DND-41 (cell line): ENCODE results near the gene CLMN.

Experiments
- EZH2 ChIP-seq: IDR thresholded peaks from 3 replicates; pipeline ENCODE4 v1.6.1; 2012; ENCODE audit warnings: borderline replicate concordance, low read depth, mild to moderate bottlenecking, moderate library complexity, low read length, inconsistent platforms; ENCODE audit not compliant: severe bottlenecking
- TF ChIP-seq, protein P1 (sequence below): IDR thresholded peaks from 2 replicates; pipeline ENCODE4 v1.5.1; 2012; ENCODE audit warnings: borderline replicate concordance, low read length, moderate library complexity, mild to moderate bottlenecking; ENCODE audit not compliant: poor library complexity, severe bottlenecking; ENCODE audit errors: extremely low read depth

DNA sequence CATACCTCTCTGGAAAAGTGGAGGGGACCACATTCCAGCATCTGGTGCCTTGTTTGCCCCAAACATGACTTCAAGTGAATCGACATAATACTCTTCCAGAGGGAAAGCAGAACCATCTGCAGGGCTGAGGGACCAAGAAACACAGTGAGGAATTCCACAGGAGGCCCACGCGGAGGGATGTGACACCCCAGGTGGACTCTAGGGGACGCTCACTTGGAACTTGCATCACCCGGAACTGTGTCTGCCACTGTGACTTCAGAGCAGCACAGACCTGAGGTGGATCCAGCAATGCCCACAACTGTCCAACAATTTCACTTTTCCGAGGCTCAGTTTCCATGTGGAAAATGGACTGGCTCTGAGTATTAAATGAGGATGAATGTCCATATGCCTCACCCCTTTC is 14.3 kb upstream of the CLMN start:
- TF ChIP-seq, protein P1, sequence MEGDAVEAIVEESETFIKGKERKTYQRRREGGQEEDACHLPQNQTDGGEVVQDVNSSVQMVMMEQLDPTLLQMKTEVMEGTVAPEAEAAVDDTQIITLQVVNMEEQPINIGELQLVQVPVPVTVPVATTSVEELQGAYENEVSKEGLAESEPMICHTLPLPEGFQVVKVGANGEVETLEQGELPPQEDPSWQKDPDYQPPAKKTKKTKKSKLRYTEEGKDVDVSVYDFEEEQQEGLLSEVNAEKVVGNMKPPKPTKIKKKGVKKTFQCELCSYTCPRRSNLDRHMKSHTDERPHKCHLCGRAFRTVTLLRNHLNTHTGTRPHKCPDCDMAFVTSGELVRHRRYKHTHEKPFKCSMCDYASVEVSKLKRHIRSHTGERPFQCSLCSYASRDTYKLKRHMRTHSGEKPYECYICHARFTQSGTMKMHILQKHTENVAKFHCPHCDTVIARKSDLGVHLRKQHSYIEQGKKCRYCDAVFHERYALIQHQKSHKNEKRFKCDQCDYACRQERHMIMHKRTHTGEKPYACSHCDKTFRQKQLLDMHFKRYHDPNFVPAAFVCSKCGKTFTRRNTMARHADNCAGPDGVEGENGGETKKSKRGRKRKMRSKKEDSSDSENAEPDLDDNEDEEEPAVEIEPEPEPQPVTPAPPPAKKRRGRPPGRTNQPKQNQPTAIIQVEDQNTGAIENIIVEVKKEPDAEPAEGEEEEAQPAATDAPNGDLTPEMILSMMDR: no peak
- TF ChIP-seq EZH2: no peak
